Stimulated activated CD4-positive, alpha-beta T cell treated with anti-CD3 and anti-CD28 coated beads, Interleukin-2, amount 100 ng/mL, for 24 hours (primary cell): ENCODE measurements around the gene CYP26B1.

ENCODE experiments used
- DNase-seq, 2 donors: peaks; one replicate each; pipeline ENCODE4 v3.0.0-alpha.2; 2020

CYP26B1 gene

DNA sequence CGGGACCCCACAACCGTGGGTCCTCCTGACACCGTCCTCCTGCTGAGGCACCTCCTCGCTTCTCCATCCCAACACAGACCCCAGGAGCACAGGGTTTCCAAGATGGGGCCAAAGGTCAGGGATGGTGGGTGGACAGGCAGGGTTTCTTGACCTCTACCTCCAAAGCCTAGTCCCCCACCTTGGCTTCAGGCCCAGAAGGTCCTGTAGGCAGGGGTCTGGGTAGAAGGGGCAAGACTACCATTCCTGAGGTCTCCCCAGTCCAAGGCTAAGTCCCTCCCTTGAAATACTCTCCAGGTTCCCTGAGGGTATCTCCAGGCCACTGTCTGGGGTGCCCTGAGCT lies 7.1 kb downstream of the CYP26B1 start:
- DNase-seq = peak in 1 of 2 donors; percentile 11

DNA sequence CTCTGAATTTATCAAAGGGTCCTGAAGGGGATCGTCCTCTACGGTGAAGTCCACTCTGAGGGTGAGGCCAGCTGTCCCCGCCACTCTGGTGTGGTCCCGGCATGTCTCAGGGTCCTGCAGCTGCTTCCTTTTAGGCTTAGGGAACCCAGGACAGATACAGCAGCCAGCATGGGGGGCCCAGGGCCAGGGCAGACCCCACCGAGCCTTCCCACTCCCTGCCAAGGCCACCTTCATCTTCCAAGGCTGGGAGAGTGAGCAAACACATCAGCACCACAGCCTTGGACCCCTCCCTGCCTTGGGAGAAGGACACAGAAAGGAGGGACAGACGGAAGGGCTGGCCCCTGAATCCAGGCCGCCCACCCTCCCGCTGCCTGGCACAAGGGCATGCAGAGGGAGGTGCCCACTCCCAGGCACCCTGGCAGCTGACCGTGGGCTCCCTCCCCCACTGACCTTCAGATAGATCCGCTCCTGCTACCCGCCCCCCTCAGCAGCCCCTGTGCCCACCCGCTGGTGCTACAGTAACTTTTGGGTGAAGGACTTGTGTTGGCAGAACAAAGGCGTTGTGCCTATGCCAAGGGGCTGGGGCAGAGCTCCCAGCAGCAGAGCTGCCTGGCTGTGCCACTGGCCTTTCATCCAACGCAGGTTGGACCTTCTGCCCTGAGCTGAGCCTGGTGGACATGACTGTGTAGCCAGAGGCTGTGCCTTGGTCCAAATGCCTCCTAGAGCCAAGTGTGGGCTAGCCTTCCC lies 7.6 kb downstream of the CYP26B1 start:
- DNase-seq = peak in 1 of 2 donors; percentile 13

GRCh38 chr2:72139471-72139873 lies 8.2 kb downstream of the CYP26B1 start:
- DNase-seq = peak in 1 of 2 donors; percentile 6

DNA sequence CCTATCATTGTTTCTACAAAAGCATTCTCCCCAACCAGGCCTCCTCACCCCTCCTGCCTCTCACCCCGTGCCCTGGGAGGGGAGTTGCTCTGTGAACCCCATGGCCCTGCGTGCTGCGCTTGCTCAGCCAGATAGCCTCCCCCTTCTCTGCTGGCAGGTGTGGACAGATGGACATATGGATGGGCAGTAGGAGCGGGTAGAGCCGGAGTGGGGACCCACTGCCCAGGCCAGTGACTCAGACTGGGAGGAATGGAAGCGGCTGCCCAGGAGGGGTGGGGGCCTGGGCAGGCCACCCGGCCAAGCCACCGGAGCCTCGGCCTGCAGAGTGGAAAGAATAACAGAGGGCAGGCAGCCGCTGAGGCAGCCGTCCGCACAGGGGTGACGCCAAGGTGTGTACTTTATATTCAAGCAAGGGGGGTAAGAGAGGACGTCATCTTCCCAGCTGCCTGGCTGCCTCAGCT lies 8.7 kb downstream of the CYP26B1 start:
- DNase-seq = no peak

DNA sequence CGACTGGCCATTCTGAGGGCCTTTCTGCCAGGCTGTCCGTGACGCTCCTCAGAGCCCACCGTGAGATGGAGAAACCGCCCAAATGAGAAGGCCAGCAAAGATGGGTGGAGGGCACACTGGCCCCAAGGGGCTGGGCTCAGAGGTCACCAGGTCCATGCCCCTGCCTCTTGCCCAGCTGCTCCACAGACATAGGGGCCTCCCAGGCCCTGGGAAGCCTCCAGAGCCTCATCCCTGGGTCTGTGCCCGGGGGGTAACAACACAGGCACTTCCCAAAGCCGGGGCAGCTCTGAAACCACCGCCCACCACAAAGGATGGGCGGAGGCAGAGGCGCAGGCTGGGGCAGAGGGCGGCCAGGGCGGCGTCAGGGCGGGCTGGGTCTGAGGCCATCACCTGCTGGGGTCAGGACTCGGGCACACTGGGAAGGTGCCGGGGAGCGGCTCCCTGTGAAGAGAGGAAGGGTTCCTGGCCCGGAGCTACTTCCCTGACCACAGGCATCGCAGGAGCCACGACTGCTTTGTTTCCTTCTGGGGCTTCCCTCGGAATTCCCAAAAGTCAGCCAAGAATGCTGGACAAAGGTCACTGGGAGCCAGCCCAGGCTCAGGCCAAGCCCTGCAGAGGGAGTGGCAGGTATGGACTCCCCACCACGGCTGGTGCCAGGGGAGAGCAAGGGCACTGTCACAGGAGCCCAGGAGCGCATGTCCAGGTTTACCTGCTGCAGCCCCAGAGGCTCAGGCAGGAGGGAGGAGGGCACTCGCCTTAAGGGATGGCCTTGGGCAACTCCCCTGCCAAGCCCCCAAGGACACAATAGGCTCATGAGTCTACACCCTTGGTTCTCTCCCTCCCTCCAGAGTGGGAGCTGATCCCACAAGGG lies 9.4 kb downstream of the CYP26B1 start:
- DNase-seq = no peak

- DNase-seq = peak; percentile 75 to 80
Observed at GRCh38 chr2:72137498-72138010, 10.1 kb downstream of the CYP26B1 start.

DNA sequence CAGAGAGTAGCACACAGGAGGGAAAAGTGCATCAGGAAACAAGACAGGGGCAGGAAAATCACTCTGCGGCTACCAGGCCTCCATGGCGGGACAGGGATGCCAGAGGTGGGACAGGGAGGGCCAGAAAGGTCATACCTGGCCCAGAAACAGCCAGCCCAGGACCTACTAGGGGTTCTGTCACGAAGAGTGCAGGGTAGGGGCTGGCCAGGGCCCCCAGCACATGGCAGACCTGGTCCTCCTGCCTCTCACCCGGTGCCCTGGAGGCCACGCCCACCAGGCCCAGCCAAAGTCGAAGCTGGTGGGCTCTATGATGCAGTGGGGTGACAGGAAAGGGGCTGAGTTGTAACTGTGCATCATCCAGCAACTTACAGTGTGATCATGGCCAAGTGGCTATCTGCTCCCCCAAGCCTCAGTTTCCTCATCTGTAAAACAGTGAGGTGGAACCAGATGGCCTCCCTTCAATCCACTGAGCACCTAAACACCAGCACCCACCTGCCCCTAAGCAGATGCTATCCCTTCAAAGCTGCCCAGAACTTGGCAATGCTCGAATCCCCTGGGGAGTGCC lies 10.6 kb downstream of the CYP26B1 start:
- DNase-seq = no peak

- no peak for DNase-seq
Observed at GRCh38 chr2:72136331-72136730, 11.3 kb downstream of the CYP26B1 start.

GRCh38 chr2:72135921-72136320 lies 11.7 kb downstream of the CYP26B1 start:
- DNase-seq = no peak

- DNase-seq = no peak
Observed at GRCh38 chr2:72134997-72135800, 12.5 kb downstream of the CYP26B1 start.

DNA sequence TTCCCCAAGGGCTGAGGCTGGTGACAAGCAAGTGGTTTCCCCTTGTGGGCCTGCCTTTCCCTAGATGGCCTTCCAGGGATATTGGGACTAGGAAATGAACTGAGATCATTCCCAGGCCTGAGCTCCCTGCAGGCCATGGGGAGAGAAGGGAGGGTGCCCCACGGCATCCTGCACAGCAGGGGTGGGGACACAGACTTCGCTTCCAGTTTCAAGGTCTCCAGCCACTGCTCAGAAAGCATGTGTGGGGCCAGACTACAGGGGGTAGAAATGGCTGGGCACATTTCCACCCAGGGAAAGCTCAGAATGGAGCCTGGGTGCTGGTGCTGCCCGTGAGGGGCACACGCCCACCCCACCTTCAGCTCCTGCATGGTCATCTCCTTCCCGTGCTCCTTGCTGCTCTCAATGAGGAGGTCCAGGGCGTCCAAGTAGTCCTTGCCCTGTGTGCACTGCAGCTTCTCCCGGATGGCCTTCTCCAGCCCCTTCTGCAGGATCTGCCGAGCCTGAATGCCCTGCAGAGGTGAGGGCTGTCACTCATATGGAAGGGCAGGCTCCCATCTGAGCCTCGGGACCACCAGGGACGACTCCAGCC lies 13.2 kb downstream of the CYP26B1 start:
- DNase-seq = no peak

DNA sequence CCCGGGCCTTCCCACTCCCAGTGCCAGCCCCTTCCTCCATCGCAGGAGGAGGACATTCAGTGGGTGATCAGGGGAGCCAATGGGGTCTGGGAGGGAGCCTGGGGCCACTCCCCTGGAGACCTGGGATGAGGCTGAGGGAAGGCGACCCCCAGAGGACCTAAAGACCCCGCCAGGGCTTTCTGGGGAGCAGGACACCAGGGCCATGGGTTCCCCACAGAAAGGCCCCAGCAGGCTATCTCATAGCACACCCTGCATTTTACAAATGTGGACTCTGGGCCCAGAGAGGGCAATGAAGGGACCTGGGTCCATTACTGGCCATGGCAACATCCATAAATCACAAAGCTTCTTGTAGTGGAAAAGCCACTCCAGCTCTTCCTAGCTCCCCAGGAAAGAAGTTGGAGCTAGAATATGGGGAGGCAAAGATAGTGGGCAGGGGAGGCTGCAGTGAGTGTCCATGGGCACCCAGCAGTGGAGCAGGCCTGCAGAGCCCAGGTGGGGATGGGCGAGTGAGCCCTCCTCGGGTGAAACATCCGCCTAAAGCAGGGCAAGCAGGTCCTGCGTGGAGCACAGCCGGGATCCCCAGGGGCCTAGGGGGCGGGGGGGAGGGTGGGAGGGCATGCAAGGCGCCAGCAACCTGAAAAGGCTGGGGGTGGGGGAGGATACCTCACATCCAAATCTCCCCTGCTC lies 13.8 kb downstream of the CYP26B1 start:
- DNase-seq = no peak

DNA sequence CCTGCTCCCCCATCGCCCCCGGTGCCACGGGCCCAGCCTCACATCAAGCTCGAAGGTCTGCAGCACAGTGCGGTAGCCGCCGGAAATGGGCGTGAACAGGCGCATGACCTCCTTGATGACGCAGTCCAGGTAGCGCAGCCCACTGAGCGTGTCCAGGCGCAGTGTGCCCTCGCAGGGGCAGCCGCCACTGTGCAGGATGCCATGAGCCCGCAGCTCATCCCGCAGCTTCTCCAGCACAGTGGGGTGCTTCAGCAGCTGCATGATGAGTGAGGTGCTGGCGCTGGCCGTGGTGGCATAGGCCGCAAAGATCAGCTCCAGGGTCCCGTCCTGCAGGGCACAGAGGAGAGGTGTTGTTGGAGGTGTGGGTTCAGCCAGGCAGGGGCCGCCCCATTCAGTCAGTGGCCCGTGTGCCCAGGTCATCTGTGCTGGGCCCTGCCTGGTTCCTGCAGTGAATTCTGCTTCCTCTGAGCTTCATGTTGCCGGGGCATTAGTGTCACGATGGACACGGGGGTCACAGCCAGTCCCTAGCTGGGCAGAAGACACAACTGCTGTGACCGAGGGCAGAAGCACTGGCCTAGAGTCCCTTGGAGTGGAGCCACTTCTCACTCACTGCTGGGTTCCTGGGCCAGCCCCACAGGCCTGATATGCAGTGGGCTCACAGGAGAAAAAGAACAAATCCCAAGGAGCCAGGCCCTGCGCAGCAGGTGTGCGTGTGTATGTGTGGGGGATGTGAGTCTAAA lies 14.5 kb downstream of the CYP26B1 start:
- DNase-seq = no peak

DNA sequence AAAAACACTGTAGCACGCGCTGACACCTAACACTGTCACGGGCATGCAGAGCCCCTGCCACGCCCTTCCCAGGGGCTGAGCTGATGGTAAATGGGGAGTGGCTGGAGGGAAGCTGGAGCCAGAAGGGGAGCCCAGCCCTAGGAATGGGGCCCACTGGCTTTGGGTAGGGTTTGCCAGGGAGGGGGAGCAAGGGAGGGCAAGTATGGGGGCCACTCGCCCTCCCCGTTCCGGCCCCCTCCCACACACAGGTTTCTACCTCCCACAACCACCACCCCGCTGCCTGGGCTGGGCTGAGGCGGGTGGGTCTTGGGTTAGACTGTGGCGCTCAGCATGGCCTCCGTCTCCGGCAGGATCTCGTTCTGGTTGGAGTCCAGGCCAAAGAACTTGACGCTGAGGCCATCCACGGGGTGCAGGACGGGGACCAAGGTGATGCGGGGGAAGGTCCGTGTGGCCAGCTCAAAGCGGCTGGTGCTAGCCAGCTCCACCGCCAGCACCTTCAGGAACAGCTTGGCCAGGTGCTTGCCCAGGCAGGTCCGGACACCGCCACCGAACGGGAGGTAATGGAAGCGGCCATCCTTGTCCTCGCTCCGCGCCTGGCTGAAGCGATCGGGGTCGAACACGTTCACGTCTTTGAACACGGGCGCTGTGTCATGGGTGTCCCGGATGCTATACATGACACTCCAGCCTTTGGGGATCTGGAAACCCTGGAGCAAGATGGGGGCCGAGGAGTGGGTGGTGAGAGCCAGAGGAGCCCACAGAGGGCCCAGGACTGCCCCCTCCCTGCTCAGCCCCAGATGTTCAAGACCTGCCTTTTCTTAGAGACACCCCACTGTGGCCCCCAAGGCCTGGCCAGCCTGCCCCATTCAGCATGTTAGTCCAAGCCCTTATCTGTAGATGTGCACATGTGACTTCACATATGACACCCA lies 15.5 kb downstream of the CYP26B1 start:
- no peak for DNase-seq

GRCh38 chr2:72131371-72131891 lies 16.2 kb downstream of the CYP26B1 start:
- no peak for DNase-seq

DNA sequence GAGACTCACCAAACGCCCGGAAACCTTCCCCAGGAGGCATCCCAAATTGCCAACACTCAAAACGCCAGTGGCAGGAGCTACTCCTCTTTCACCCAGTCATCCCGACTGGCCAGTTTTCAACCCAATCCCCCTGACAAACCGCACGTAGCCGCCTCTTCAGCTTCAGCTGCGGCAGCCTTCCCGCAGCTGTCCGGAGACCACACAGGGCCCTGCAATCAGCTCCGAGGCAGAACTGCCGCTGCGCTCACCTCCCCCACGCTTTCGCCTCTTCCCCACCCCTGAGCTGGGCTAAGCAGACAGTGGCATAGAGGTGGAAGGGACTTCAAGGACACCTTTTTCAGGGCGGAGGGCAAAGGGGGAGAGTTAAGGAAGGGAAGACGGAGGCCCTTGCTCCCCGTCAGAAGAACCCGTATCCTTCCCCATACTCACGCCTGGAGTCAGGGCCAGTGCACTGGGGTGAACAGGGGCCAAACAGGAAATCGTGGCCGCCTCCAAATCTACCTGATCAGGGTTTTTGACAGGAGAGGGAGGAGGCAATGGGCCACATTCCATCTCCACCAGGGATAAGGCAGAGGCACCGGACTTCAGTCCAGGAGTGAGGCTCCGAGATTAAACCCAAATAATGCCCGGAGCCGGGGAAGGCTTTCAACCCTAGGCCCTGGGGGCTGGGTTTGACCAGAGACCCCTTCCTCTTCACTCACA lies 16.9 kb downstream of the CYP26B1 start:
- DNase-seq = no peak

DNA sequence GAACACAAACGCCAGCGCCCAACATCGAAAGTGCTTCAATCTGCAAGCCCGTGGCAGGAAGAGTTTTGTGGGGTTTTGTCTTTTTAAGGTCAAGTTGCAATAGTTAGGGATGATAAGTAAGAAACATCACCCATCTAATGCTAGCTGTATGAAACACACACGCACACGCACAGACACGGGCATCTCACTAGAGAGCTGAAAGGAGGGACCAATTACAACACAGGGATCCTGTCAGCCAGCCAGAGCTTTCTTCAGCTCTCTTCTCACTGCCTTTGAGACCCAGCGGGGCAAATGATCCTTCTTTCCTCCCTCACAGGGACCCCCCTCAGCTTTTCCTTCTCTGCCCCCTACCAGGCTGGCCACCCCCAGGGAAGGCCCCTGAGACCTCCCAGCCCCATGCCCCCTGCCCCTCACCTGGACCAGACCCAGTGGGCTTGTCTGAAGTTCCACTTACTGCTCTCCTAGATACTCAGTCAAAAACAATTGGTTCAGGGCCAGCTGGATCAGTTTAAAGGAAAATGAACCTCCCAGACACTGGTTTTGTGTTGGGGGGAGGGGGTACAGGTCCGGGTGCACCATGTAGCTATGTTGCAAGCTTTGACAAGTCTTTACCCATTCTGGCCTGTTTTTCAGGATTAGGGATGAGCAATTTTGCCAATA lies 17.9 kb downstream of the CYP26B1 start:
- DNase-seq = no peak

- DNase-seq = no peak
Observed at GRCh38 chr2:72128843-72129227, 18.8 kb downstream of the CYP26B1 start.
